Panc1 (cell line): ENCODE data around the gene GNAO1. TPM values are rescaled to one million over a fixed set of nuclear protein-coding genes. Genes with fewer than 3 reads are reported as not detected.

Experiments
- ATAC-seq: fragments of 200-7000 bp; cut with Tn5 transposase; 2 replicates; pipeline ENCODE4 v1.9.1; 2020; ENCODE audit warnings: mild to moderate bottlenecking, moderate library complexity
- BruUV-seq: library from RNA; stranded (reverse); fragments of 400-500 nt; replicated peaks from 2 replicates; lab custom pipeline; 2021; lab: Mats Ljungman, UMichigan
- CTCF ChIA-PET: fragments of 300-600 bp; sonication (Branson Sonifier 250); formaldehyde crosslinking; loops from one replicate; lab custom pipeline; 2022; ENCODE audit warnings: antibody characterized with exemption; lab: Charles Lee
- POLR2A ChIA-PET: fragments of 300-600 bp; sonication (Branson Sonifier 250); formaldehyde crosslinking; loops from one replicate; lab custom pipeline; 2022; ENCODE audit warnings: antibody characterized with exemption; lab: Charles Lee
- DNase-seq: peaks from one replicate; pipeline ENCODE4 v3.0.0-alpha.2; 2010; ENCODE audit warnings: low read depth, low spot score
- H3K27ac ChIP-seq: 2 replicates; pipeline ENCODE4 v1.5.1; 2011; ENCODE audit warnings: mild to moderate bottlenecking, low read length, inconsistent platforms
- H3K27me3 ChIP-seq: fragments of 200-500 bp; sonication (Bioruptor generic); 2 replicates; pipeline ENCODE4 v1.6.0; 2014; ENCODE audit warnings: low read length, inconsistent platforms; ENCODE audit not compliant: control insufficient read depth, insufficient read depth
- H3K36me3 ChIP-seq: fragments of 200-500 bp; sonication (Bioruptor generic); 2 replicates; pipeline ENCODE4 v1.5.1; 2014; ENCODE audit warnings: inconsistent platforms, mild to moderate bottlenecking, low read length, moderate library complexity; ENCODE audit not compliant: control insufficient read depth, insufficient read depth
- H3K4me1 ChIP-seq: 2 replicates; pipeline ENCODE4 v1.5.1; 2011; ENCODE audit warnings: inconsistent platforms, mild to moderate bottlenecking, low read length, moderate library complexity; ENCODE audit not compliant: control insufficient read depth, insufficient read depth
- H3K4me3 ChIP-seq, 2 experiments: 2 replicates each; pipeline ENCODE4 v1.5.1; 2011 to 2012; ENCODE audit warnings: low read depth in 2 of 2, low read length in 2 of 2, mild to moderate bottlenecking in 2 of 2, inconsistent platforms in 1 of 2, moderate library complexity in 1 of 2
- H3K9me3 ChIP-seq: fragments of 200-500 bp; sonication (Bioruptor generic); 2 replicates; pipeline ENCODE4 v1.5.1; 2014; ENCODE audit warnings: low read depth, mild to moderate bottlenecking, inconsistent platforms, low read length, moderate library complexity; ENCODE audit not compliant: control insufficient read depth, insufficient read depth
- CTCF ChIP-seq: fragments of 450-650 bp; IDR thresholded peaks from 2 replicates; pipeline ENCODE4 v1.5.1; 2017; ENCODE audit warnings: mild to moderate bottlenecking
- POLR2AphosphoS5 ChIP-seq: IDR thresholded peaks from 2 replicates; pipeline ENCODE4 v1.6.1; 2012; ENCODE audit warnings: mild to moderate bottlenecking, low read depth, low read length, moderate library complexity
- REST ChIP-seq, 2 experiments: IDR thresholded peaks; 2 replicates each; pipeline ENCODE4 v1.6.1; 2011 to 2012; ENCODE audit warnings: low read depth in 2 of 2, control low read depth in 1 of 2, low read length in 1 of 2, mild to moderate bottlenecking in 1 of 2, moderate library complexity in 1 of 2; ENCODE audit not compliant: insufficient read depth in 1 of 2
- SIN3A ChIP-seq: IDR thresholded peaks from 2 replicates; pipeline ENCODE4 v1.6.1; 2012; ENCODE audit warnings: low read depth, mild to moderate bottlenecking, low read length, moderate library complexity, borderline replicate concordance; ENCODE audit not compliant: insufficient read depth
- TCF7L2 ChIP-seq: IDR thresholded peaks from 2 replicates; pipeline ENCODE4 v1.6.1; 2011; ENCODE audit warnings: mild to moderate bottlenecking, low read depth, low read length, inconsistent platforms
- in situ Hi-C: cut with HindIII; loops from 2 replicates; pipeline ENCODE4 v1.10.0; 2016; ENCODE audit warnings: low sequenced_read_pairs, low pct_unique_long_range_greater_than_20kb
- intact Hi-C: fragments of 100-400 bp; cut with micrococcal nuclease; formaldehyde crosslinking; loops from one replicate; pipeline ENCODE4 v1.10.0; 2022; ENCODE audit not compliant: unreplicated experiment
- total RNA-seq: library from RNA; stranded (reverse); gene quantifications from one replicate; pipeline ENCODE4 v1.2.1, GENCODE V29; 2021; ENCODE audit not compliant: unreplicated experiment

The GNAO1 gene
- total RNA-seq, 1 experiment from 2014 or later, result 33.4 TPM

- Histone ChIP-seq H3K9me3 (no peaks in the 10 kb centered on the region), H3K4me1 (no peaks in the 10 kb centered on the region; the same call in 1 of the 2 replicates), H3K36me3 (no peaks in the 10 kb centered on the region), H3K27me3 (no peaks in the 10 kb centered on the region), H3K4me3 (no peak overlapping the region), H3K27ac (no peak overlapping the region)
- ChIA-PET CTCF (interaction anchor here (1.3 kb wide), 1 partner anchor 12 kb away, joined by 4 read pairs; no protein-coding TSS in a partner anchor), POLR2A (no interaction called here)
- intact Hi-C loops, result no loop called here
- no peak for TF ChIP-seq POLR2AphosphoS5
- TF ChIP-seq CTCF, result no peak
- TF ChIP-seq SIN3A, result no peak
- ATAC-seq (no peak), DNase-seq (no peak)
- no TSS peak for BruUV-seq
- in situ Hi-C loops, result no loop called here
These were observed 70.4 kb downstream of the GNAO1 start for GRCh38 chr16:56261656-56262055.

GRCh38 chr16:56262148-56262547 lies 70.9 kb downstream of the GNAO1 start:
- no TSS peak for BruUV-seq
- ChIA-PET CTCF (interaction anchor here (1.3 kb wide), 1 partner anchor 11 kb away, joined by 4 read pairs; no protein-coding TSS in a partner anchor), POLR2A (no interaction called here)

More at GRCh38 chr16:56262148-56262547, 70.9 kb downstream of the GNAO1 start:
- TF ChIP-seq TCF7L2 (no peak), POLR2AphosphoS5 (no peak), SIN3A (no peak), REST (IDR thresholded peaks at IDR 0.05; ENCODE audit: insufficient read depth in 1 of 2, low read depth in 2 of 2, low read length in 1 of 2) (no peak), CTCF (no peak)
- H3K4me1 ChIP-seq, result no peaks in the 10 kb centered on the region; the same call in 1 of the 2 replicates
- no peaks in the 10 kb centered on the region for H3K36me3 ChIP-seq
- in situ Hi-C loops (no loop called here), intact Hi-C loops (no loop called here)
- DNase-seq (no peak), ATAC-seq (no peak)
- H3K27ac ChIP-seq, result no peak overlapping the region
- no peak overlapping the region for H3K4me3 ChIP-seq
- H3K27me3 ChIP-seq, result no peaks in the 10 kb centered on the region
- no peaks in the 10 kb centered on the region for H3K9me3 ChIP-seq
